Sigmoid colon (tissue), 3 donors: ENCODE data around the gene LAMTOR3.
"Not testable (repeated sequence)": the region's sequence is repeated elsewhere in the genome, so short reads cannot be mapped to it uniquely, and the experiment has no call there.

Experiments used
- POLR2A ChIP-seq, 2 donors: fragments of 450-650 bp; IDR thresholded peaks; one replicate each; pipeline ENCODE4 v1.6.1; 2016; ENCODE audit warnings: antibody characterized with exemption in 2 of 2, mild to moderate bottlenecking in 2 of 2, moderate library complexity in 2 of 2
- TF ChIP-seq, protein P1 (sequence below), 4 experiments: fragments of 450-650 bp in 3 of 4; fragments of 200-600 bp in 1 of 4; IDR thresholded peaks; one replicate each; pipeline ENCODE4 v1.5.1; 2016 to 2019; ENCODE audit warnings: antibody characterized with exemption in 4 of 4, mild to moderate bottlenecking in 3 of 4, moderate library complexity in 2 of 4

DNA sequence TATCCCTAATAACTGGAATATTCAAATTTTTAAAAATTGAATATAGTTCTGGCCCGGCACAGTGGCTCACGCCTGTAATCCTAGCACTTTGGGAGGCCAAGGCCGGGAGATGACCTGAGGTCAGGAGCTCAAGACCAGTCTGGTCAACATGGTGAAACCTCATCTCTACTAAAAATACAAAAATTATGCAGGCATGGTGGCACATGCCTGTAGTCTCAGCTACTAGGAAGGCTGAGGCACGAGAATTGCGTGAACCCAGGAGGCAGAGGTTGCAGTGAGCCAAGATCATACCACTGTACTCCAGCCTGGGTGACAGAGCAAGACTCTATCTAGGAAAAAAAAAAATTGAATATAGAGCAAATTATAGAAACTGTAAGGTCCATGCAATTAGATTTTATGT is 64.2 kb downstream of the LAMTOR3 start:
- TF ChIP-seq, protein P1, sequence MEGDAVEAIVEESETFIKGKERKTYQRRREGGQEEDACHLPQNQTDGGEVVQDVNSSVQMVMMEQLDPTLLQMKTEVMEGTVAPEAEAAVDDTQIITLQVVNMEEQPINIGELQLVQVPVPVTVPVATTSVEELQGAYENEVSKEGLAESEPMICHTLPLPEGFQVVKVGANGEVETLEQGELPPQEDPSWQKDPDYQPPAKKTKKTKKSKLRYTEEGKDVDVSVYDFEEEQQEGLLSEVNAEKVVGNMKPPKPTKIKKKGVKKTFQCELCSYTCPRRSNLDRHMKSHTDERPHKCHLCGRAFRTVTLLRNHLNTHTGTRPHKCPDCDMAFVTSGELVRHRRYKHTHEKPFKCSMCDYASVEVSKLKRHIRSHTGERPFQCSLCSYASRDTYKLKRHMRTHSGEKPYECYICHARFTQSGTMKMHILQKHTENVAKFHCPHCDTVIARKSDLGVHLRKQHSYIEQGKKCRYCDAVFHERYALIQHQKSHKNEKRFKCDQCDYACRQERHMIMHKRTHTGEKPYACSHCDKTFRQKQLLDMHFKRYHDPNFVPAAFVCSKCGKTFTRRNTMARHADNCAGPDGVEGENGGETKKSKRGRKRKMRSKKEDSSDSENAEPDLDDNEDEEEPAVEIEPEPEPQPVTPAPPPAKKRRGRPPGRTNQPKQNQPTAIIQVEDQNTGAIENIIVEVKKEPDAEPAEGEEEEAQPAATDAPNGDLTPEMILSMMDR (IDR thresholded peaks at IDR 0.05) = not testable (repeated sequence)
- not testable (repeated sequence) for TF ChIP-seq POLR2A (IDR thresholded peaks at IDR 0.05)
